A549 (cell line): ENCODE data around the gene NT5C.

ENCODE experiments used
- CHD2 ChIP-seq: fragments of 150-350 bp; IDR thresholded peaks from 2 replicates; pipeline ENCODE4 v1.6.1; 2014; ENCODE audit warnings: low read length; ENCODE audit not compliant: partially characterized antibody
- ESRRA ChIP-seq: fragments of 150-350 bp; IDR thresholded peaks from 2 replicates; pipeline ENCODE4 v1.6.1; 2014; ENCODE audit warnings: mild to moderate bottlenecking, low read length, borderline replicate concordance
- HOXB13 ChIP-seq: fragments of 250-450 bp; sonication (Bioruptor Pico); IDR thresholded peaks from 2 replicates; pipeline ENCODE4 v1.5.0; 2020; ENCODE audit warnings: low read depth, mild to moderate bottlenecking, moderate library complexity
- POLR2A ChIP-seq: IDR thresholded peaks from 2 replicates; pipeline ENCODE4 v1.6.1; 2012; ENCODE audit warnings: mild to moderate bottlenecking, low read length
- POLR2AphosphoS2 ChIP-seq: conservative IDR thresholded peaks from 2 replicates; pipeline ENCODE4 v1.6.1; 2012; ENCODE audit warnings: low read length, improper control_type of control experiment, inconsistent platforms
- RAD21 ChIP-seq, 2 experiments: fragments of >200 bp in 1 of 2; sonication (Bioruptor Twin) in 1 of 2; formaldehyde crosslinking in 1 of 2; IDR thresholded peaks in 1 of 2; conservative IDR thresholded peaks in 1 of 2; 2 replicates in 1 of 2; 3 replicates in 1 of 2; pipeline ENCODE4 v1.6.1; 2012 to 2018; ENCODE audit warnings: inconsistent platforms in 1 of 2
- RCOR1 ChIP-seq: fragments of 150-350 bp; IDR thresholded peaks from 2 replicates; pipeline ENCODE4 v1.6.1; 2014; ENCODE audit warnings: antibody characterized with exemption, low read length, low read depth
- USF2 ChIP-seq: fragments of 450-650 bp; IDR thresholded peaks from 2 replicates; pipeline ENCODE4 v1.6.1; 2014; ENCODE audit warnings: antibody characterized with exemption
- ZC3H11A ChIP-seq: fragments of 450-650 bp; IDR thresholded peaks from 2 replicates; pipeline ENCODE4 v1.6.1; 2014; ENCODE audit warnings: antibody characterized with exemption, mild to moderate bottlenecking
- ZNF302 ChIP-seq: fragments of 250-450 bp; sonication (Bioruptor Pico); IDR thresholded peaks from 2 replicates; pipeline ENCODE4 v1.9.0; 2021; ENCODE audit warnings: inconsistent platforms, mild to moderate bottlenecking, moderate library complexity
- ZSCAN20 ChIP-seq: fragments of 250-450 bp; sonication (Bioruptor Pico); IDR thresholded peaks from 2 replicates; pipeline ENCODE4 v1.8.0; 2022; ENCODE audit warnings: mild to moderate bottlenecking, moderate library complexity
- TF ChIP-seq, protein P1 (sequence below): fragments of >200 bp; sonication (Bioruptor Twin); formaldehyde crosslinking; IDR thresholded peaks from 3 replicates; pipeline ENCODE4 v1.5.1; 2016

- TF ChIP-seq POLR2AphosphoS2 (no peak), RCOR1 (no peak), ZC3H11A (no peak), HOXB13 (CRISPR knock-in tag) (no peak), CHD2 (no peak), ZNF302 (CRISPR knock-in tag) (no peak), RAD21 (conservative IDR thresholded peaks at IDR 0.05 in 1 of 2, IDR thresholded peaks at IDR 0.05 in 1 of 2) (no peak), ZSCAN20 (CRISPR knock-in tag) (no peak), POLR2A (no peak), ESRRA (no peak), USF2 (no peak)
- TF ChIP-seq, protein P1, sequence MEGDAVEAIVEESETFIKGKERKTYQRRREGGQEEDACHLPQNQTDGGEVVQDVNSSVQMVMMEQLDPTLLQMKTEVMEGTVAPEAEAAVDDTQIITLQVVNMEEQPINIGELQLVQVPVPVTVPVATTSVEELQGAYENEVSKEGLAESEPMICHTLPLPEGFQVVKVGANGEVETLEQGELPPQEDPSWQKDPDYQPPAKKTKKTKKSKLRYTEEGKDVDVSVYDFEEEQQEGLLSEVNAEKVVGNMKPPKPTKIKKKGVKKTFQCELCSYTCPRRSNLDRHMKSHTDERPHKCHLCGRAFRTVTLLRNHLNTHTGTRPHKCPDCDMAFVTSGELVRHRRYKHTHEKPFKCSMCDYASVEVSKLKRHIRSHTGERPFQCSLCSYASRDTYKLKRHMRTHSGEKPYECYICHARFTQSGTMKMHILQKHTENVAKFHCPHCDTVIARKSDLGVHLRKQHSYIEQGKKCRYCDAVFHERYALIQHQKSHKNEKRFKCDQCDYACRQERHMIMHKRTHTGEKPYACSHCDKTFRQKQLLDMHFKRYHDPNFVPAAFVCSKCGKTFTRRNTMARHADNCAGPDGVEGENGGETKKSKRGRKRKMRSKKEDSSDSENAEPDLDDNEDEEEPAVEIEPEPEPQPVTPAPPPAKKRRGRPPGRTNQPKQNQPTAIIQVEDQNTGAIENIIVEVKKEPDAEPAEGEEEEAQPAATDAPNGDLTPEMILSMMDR, result no peak
Observed at GRCh38 chr17:75144816-75145512, 13.4 kb upstream of the NT5C start.
